HG03521 (cell line): ENCODE data around the gene RASGRP4.
"Not testable (repeated sequence)": the region's sequence is repeated elsewhere in the genome, so short reads cannot be mapped to it uniquely, and the experiment has no call there.

Experiments
- ATAC-seq: cut with Tn5 transposase; IDR thresholded peaks from one replicate; pipeline ENCODE4 v1.9.1; 2021; ENCODE audit warnings: mild to moderate bottlenecking, moderate library complexity; ENCODE audit not compliant: unreplicated experiment

The RASGRP4 gene, protein sequence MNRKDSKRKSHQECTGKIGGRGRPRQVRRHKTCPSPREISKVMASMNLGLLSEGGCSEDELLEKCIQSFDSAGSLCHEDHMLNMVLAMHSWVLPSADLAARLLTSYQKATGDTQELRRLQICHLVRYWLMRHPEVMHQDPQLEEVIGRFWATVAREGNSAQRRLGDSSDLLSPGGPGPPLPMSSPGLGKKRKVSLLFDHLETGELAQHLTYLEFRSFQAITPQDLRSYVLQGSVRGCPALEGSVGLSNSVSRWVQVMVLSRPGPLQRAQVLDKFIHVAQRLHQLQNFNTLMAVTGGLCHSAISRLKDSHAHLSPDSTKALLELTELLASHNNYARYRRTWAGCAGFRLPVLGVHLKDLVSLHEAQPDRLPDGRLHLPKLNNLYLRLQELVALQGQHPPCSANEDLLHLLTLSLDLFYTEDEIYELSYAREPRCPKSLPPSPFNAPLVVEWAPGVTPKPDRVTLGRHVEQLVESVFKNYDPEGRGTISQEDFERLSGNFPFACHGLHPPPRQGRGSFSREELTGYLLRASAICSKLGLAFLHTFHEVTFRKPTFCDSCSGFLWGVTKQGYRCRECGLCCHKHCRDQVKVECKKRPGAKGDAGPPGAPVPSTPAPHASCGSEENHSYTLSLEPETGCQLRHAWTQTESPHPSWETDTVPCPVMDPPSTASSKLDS

DNA sequence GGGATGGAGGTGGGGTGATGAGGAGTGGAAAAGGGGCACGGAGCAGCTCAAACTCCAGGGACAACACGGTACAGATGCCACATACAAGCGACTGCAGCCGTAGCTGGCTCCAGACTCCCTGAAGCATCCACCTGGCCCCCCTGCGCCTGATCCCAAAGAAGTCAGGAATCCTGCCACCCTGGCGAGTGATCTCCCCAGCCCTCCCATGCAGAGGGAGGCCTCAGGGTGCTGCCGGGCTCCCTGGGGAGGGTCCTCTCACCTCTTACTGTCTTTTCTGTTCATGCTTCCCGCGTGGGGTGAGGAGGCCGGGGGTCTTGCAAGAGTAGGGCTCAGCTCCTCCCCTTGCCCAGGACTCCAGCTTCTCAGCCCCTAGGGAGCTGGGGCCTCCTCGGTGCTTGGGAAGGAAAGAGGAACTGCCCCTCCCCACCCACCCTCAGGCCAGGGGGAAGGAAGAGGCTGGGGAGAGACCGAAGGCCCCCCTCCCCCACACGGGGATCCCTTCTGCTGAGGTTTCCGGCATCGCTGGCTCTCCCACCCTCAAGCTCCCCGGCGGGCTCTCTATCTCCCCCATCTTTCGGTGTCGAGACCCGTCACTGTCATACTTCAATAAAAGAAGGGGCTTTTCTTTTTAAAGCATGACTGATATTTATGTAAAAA is at the start of gene RASGRP4:
Gene RASGRP4 (minus strand): TSS at position 410 of the 657 bp plus-strand sequence. CDS start 128 bp downstream, at position 282.
- no peak for ATAC-seq

DNA sequence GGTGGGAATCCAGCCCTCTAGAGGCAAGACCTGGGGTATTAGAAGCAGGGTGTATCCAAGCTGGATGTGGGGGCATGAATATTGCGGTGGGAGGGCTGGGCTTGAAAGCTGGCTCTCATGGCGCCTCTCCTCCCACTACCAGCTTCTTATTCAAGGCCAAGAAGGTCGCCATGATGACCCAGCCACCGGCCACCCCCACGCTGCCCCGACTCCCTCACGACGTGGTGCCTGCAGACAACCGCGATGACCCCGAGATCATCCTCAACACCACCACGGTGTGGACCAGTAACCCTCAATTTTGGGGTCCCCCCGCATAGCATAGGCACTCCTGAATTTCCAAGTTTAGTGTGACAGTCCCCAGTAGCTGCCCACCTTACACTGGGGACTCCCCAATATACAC is 49.2 kb upstream of the RASGRP4 start:
- ATAC-seq, result no peak

DNA sequence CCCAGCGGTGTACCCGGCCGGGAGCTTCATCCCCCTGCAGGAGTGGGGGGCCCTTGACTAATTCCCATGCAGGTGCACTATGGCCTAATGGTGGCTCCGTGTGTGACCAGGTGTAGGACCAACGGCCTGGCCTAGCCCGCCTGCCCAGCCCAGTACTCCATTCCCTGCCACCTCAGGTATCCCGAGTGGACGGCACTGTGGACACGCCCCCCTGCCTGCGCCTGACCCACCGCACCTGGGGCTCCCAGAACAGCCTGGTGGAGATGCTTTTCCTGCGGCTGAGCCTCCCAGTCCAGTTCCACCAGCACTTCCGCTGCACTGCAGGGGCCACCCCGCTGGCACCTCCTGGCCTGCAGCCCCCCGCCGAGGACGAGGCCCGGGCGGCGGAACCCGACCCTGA is 47.2 kb upstream of the RASGRP4 start:
- ATAC-seq, result no peak

DNA sequence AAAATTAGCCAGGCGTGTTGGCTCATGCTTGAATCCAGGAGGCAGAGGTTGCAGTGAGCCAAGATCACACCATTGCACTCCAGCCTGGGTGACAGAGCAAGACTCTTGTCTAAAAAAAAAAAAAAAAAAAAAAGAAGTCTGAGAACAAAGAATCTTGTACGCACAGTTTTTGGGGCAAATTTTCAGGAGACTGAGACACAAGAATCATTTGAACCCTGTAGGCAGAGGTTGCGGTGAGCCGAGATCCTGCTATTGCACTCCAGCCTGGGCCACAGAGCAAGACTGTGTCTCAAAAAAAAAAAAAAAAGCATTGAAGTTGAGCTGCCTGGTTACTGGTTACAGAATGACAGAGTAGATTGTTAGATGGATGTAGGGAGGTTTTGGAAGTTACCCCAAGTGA is 46.7 kb upstream of the RASGRP4 start:
- ATAC-seq, result not testable (repeated sequence)

DNA sequence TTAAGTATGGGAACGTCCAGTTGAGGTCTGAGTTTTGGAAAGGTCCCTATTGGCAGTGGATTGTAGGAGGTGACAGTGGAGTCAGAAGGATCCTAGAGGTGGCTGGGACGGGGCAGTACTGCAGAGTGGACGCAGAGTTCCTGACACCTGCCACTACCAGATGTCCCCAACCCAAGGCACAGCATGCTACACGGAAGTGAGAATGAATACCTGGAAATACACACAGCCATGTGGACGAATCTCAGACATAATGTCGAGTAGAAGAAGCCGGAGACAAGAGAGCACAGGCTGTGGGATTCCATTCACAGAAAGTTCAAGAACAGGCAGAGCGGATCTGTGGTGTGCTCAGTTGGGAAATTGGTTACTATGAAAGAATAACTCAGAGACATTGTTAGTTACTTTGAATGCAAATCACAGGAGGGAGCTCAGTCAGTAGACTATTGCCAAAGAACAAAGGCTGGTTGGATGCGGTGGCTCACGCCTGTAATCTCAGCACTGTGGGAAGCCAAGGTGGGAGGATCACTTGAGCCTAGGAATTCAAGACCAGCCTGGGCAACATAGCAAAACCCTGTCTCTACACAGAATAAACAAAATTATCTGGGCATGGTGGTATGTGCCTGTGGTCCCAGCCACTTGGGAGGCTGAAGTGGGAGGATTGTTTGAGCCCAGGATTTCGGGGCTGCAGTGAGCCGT is 44.9 kb upstream of the RASGRP4 start:
- no peak for ATAC-seq

DNA sequence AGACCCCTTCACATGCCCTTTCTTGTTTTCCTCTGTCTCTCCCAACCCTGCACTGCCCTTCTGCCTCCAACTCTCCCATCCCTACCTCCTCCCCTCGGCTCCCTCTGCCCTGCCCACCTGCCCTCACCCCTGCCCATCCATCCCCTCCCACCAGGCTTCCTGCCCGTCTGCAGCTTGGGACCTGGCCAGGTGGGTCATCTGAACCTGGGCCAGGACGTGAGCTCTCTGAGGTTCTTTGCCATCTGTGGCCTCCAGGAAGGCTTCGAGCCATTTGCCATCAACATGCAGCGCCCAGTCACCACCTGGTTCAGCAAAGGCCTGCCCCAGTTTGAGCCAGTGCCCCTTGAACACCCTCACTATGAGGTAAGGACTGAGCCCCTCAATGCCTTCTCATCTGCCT is 43.1 kb upstream of the RASGRP4 start:
- ATAC-seq, result no peak

DNA sequence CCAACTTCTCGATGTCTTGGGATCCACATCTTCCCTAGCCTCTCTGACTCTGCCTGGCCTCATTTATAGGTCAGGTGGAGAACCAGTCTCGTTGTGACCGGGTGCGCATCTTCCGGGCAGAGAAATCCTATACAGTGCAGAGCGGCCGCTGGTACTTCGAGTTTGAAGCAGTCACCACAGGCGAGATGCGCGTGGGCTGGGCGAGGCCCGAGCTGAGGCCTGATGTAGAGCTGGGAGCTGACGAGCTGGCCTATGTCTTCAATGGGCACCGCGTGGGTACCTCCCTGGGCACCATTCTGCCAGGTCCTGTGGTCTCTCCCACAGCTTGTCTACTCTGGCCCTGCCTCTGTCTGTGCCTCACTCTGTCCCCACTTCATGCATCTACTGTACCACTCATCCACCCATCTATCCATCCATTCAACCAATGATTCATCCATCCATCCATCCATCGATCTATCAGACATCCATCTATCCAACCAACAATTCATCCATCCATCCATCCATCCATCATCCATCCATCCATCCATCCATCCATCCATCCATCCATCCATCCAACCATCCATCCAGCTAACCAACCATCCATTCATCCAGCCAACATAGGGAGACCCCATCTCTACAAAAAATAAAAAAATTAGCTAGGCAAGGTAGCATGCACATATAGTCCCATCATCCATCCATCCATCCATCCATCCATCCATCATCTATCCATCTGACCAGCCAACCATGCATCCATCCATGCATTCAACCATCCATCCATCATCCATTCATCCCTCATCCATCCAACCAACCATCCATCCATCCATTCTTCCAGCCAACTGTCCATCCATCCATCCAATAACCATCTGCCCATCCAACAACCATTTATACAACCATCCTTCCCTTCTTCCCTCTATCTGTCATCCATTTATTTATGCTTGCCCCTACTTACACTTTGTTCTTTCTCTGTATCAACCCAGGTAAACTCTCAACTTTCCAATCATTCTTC is 41.8 kb upstream of the RASGRP4 start:
- ATAC-seq, result no peak

DNA sequence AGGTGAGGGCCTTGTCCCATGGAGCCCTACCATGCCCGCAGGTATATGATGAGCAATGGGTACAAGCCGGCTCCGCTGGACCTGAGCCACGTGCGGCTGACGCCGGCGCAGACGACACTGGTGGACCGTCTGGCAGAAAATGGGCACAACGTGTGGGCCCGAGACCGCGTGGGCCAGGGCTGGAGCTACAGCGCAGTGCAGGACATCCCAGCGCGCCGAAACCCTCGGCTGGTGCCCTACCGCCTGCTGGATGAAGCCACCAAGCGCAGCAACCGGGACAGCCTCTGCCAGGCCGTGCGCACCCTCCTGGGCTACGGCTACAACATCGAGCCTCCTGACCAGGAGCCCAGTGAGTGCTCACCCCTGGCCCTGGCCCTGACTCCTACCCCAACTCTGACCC is 40.0 kb upstream of the RASGRP4 start:
- ATAC-seq, result no peak

DNA sequence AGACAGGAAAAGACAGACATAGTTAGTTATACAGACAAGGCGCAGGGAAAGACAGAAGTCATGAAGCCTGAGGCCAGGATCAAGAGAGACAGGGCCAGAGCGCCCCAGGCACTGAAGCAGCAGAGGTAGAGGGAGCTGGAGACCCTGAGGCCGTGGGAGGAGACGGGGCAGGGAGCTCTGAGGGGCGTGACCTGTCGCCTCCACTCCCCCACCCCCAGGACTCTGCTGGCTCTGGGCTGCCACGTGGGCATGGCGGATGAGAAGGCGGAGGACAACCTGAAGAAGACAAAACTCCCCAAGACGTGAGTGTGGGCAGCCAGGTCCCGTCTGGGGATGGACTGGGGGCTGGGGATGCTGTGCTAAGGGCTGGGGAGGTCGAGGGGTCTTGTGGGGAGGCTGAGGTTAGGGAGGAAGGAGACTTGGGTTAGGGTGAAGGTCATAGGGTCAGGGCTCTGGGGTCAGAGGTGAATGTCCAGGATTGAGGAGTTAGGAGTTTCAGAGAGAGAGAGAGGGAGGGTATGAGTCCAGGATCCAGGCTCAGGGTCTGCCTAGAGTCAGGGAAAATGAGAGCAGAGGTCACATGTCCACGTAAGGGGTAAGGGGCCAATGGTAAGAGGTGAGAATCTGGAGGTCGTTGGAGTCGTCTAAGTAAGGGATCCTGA is 38.5 kb upstream of the RASGRP4 start:
- no peak for ATAC-seq

DNA sequence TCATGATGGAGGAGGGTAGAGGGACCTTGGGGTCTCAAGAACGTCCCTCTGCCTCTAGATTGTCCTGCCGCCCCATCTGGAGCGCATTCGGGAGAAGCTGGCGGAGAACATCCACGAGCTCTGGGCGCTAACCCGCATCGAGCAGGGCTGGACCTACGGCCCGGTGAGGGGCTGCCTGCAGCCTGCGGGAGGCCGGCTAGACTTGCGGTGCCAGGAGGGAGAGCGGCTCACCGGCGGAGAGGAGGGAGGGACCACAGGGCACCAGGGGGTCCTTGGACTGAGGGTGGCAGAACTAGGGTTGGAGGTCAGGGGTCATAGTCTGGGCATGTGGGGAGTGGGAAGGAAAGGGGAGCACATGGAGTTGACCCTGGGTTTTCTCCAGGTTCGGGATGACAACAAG is 37.3 kb upstream of the RASGRP4 start:
- ATAC-seq, result no peak

DNA sequence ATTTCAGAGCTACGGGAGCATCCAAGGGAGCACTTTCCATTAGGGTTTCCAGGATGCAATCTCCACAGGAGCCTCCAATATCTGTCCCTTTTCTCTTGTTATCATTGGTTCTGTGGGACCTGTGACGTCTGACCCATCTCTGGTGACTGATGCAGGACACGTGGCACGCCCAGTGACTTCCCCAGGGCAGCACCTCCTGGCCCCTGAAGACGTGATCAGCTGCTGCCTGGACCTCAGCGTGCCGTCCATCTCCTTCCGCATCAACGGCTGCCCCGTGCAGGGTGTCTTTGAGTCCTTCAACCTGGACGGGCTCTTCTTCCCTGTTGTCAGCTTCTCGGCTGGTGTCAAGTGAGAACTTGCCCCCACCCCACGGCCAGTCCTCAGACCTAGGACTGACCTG is 33.0 kb upstream of the RASGRP4 start:
- no peak for ATAC-seq

DNA sequence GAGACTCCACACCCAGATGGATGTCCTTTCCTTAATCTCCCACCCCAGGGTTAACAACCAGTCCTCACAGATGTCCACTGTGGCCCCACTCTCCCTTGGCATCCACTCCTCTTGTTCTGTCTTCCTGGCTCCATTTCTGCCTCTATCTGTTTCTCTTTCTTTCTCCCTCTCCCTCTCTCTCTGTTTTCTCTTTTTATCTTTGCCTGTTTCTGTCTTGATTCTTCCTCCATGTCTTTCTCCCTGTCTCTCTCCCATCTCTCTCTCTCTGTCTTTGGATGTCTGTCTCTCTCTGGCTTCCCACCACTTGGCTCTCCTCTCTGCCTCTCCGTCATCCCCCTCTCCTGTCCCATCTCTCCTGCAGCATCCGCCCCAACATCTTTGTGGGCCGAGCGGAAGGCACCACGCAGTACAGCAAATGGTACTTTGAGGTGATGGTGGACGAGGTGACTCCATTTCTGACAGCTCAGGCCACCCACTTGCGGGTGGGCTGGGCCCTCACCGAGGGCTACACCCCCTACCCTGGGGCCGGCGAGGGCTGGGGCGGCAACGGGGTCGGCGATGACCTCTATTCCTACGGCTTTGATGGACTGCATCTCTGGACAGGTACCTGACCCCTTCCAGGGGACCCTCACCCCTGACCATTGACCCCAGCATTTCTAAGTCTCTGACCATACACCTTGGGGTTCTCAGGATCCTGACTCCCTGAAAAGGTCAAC is 31.8 kb upstream of the RASGRP4 start:
- ATAC-seq, result no peak

DNA sequence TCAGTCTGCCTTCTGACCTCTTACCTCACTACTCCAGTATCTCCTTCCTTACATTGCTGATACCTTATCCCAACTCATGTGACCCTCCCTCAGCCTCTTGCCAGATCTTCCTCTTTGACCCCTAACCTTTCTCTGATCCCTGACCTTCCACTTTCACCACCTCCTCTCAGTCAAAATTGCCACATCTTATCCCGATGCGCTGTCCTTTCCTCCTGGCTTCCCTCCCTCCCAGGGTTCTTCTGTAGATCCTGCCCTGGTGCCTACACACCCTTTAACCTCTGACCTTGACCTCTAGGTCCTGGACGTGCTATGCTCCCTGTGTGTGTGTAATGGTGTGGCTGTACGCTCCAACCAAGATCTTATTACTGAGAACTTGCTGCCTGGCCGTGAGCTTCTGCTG is 31.2 kb upstream of the RASGRP4 start:
- no peak for ATAC-seq

DNA sequence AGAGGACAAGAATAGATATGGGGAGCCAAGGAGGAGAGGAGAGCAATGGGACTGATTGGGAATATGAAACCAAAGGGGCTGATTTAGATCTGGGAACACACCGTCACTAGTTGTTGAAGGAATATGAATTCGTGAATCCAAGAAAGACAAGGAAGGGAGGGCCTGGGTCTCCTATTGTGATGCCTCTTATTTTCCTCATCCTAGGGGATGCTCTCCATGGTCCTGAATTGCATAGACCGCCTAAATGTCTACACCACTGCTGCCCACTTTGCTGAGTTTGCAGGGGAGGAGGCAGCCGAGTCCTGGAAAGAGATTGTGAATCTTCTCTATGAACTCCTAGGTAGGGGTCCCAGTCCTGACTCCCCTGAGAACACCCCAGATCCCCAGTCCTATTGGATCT is 29.0 kb upstream of the RASGRP4 start:
- no peak for ATAC-seq

DNA sequence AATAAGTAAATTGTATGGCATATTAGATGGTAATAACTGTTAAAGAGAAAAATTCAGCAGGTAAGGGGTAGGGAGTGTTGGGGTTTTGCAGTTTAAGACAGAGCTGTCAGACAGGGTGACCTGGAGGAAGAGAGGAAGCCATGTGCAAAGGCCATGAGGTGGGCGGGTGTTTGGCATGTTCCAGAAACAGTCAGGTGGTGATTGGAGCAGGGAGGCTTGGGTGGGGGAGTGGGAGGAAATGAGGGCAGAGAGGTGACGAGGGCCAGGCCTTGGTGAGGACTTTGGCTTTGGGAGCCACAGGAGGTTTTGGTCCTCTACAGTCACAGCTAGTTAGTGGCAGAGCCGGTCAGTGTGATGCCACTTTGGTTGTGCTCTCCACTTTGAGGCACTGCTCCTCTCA is 27.6 kb upstream of the RASGRP4 start:
- no peak for ATAC-seq

DNA sequence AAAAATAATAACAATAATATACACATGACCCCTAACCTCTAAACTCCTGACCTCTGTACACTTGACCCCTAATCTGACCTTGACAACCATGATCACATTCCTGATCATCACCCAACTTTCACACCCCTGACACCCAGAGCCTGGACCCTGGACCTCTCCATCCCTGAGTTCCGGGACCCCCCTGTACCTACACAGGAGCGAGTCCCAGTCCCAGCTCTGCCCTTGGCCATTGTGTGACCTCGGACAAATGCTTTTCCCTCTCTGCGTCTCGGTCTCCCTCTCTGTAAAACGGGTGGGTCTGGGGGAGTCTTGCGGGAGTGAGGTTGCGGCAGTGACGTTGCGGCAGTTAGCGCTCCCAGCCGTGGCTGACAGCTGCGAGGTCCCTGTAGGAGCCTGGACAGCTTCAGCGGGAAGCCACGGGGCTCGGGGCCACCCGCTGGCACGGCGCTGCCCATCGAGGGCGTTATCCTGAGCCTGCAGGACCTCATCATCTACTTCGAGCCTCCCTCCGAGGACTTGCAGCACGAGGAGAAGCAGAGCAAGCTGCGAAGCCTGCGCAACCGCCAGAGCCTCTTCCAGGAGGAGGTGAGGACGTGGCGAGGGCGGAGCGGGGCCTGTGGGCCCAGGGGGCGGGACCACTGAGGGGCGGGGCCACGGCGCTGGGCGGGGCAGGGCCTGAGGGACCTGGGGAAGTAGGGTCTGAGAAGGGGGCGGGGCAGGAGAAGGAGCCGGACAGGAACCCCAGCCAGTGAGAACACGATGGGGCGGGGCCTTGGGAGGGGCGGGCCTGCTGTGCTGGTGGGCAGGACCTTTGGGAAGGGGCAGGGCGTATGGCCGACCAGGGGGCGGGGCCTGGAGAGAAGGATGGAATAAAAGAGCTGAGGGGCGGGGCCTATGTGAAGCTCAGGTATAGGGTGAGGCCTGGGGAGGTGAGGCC is 26.7 kb upstream of the RASGRP4 start:
- no peak for ATAC-seq

DNA sequence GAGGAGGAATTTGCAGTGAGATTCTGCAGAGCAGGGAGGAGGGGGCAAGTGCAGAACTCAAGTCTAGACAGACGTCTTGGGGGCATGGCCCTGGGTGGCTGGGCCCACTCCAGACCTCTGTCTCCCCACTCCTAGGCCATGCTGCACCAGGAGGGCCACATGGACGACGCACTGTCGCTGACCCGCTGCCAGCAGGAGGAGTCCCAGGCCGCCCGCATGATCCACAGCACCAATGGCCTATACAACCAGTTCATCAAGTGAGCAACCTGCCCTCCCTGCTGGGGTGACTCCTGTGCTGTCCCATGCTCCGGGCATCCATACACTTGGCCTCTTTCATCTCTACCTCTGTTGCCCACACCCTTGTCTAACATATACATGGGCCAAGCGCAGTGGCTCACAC is 25.6 kb upstream of the RASGRP4 start:
- no peak for ATAC-seq

DNA sequence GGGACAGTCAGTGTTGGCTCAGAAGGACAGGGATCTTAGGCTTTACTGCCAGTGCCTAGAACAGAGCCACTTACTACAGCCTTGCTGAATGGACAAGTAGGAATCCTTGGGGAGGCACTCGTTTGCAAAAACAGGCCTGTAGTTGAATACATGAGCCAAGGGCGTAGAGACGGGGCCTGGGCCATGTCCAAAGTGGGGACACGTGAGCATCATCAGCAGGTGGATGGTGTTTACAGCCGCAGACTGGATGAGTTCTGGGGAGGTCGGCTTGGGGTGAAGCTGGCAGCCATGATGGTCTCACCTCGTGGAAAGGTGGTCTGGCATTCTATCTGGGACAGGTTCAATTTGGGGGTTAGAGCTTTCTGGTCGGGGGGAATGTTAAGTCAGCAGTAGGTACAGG is 25.0 kb upstream of the RASGRP4 start:
- ATAC-seq, result no peak
